Measurements from ENCODE around the gene ZC3HAV1L. TPM values are rescaled to one million over a fixed set of nuclear protein-coding genes. Genes with fewer than 3 reads are reported as not detected.

The ZC3HAV1L gene, protein sequence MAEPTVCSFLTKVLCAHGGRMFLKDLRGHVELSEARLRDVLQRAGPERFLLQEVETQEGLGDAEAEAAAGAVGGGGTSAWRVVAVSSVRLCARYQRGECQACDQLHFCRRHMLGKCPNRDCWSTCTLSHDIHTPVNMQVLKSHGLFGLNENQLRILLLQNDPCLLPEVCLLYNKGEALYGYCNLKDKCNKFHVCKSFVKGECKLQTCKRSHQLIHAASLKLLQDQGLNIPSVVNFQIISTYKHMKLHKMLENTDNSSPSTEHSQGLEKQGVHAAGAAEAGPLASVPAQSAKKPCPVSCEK
- total RNA-seq (2021; fragmentation: NEBNext Ultra II Directional; extraction: Animal tissue kit (Norgen Biotek cat#: 25700)), result 10 to 100 TPM in 4 of 6 experiments, 1 to 10 TPM in 2; 9.2 to 12.1 (median 10.3) TPM
- long read RNA-seq, partial matches to known transcripts, result 0 of 1 reads
- long read RNA-seq, other reads (novel, unspliced or antisense), result 1 of 1 reads

DNA sequence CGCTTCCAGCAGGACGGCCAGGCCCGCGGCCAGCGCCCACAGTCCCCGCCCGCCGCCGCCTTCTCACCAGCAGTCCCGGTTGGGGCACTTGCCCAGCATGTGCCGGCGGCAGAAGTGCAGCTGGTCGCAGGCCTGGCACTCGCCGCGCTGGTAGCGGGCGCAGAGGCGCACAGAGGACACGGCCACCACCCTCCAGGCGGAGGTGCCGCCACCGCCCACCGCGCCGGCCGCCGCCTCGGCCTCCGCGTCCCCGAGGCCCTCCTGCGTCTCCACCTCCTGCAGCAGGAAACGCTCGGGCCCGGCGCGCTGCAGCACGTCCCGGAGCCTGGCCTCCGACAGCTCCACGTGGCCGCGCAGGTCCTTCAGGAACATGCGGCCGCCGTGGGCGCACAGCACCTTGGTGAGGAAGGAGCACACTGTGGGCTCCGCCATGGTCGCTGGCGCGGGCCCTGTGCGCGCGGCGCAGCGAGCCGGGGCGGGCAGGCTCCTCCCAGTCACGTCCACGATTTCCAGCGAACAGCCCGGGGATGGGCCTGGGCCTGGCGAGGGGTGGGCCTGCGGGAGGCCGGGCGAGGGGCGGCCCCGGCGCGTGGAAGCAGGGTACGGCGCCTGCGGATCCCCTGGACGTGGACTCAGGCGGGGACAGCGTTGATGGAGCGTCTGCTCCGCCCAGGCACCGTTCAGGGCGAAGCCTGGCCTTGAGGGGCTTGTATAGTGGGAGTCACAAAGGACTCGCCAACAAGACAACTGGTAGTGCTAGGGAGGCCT is at the start of gene ZC3HAV1L:
Gene ZC3HAV1L, minus strand, starts transcription at position 457 of the 768 bp plus-strand sequence. Its CDS starts 25 bp downstream, at position 432.
- Mint-ChIP-seq H3K27ac (peak within 1 kb of the TSS; percentile 74), H3K36me3 (ENCODE audit: low read depth) (no peaks in the 10 kb centered on the region; the same call in 1 of the 2 replicates), H3K4me1 (ENCODE audit: low read depth) (peaks cover 20% of the 10 kb centered on the region), H3K9me3 (no peaks in the 10 kb centered on the region), H3K27me3 (ENCODE audit: insufficient read depth) (peaks cover 6% of the 10 kb centered on the region), H3K4me3 (peak within 1 kb of the TSS; percentile 89)
- TF ChIP-seq, protein P1, sequence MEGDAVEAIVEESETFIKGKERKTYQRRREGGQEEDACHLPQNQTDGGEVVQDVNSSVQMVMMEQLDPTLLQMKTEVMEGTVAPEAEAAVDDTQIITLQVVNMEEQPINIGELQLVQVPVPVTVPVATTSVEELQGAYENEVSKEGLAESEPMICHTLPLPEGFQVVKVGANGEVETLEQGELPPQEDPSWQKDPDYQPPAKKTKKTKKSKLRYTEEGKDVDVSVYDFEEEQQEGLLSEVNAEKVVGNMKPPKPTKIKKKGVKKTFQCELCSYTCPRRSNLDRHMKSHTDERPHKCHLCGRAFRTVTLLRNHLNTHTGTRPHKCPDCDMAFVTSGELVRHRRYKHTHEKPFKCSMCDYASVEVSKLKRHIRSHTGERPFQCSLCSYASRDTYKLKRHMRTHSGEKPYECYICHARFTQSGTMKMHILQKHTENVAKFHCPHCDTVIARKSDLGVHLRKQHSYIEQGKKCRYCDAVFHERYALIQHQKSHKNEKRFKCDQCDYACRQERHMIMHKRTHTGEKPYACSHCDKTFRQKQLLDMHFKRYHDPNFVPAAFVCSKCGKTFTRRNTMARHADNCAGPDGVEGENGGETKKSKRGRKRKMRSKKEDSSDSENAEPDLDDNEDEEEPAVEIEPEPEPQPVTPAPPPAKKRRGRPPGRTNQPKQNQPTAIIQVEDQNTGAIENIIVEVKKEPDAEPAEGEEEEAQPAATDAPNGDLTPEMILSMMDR (IDR thresholded peaks at IDR 0.05), result no peak; the same call in 1 of the 2 replicates
- DNase-seq, result peak; percentile 27

DNA sequence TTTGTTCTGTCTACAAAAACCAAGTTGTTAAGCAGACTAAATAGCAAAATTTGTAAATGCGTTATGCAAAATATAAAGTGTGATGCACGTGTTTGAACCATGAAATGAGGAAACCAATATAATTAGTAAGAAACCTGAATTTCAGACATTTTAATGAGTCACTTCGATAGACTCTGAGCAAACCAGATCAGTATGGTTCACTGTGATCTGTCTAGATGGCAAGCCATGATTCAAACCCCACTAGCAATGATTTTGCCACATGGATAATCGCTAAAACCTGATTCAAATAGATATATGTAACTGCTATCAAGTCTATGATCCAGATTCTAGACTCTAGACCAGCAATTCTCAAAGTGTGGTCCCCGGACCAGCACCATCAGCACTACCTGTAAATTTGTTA is 48.9 kb upstream of the ZC3HAV1L start:
- TF ChIP-seq, protein P1 (IDR thresholded peaks at IDR 0.05), result no peak
- H3K9me3 Mint-ChIP-seq, result no peaks in the 10 kb centered on the region
- no peak for DNase-seq
- H3K36me3 Mint-ChIP-seq (ENCODE audit: low read depth), result peaks cover 44% of the 10 kb centered on the region
- no peaks in the 10 kb centered on the region for H3K27me3 Mint-ChIP-seq (ENCODE audit: insufficient read depth)
- no peaks in the 10 kb centered on the region for H3K4me1 Mint-ChIP-seq (ENCODE audit: low read depth)
- H3K27ac Mint-ChIP-seq, result no peak overlapping the region
- no peak overlapping the region for H3K4me3 Mint-ChIP-seq

DNA sequence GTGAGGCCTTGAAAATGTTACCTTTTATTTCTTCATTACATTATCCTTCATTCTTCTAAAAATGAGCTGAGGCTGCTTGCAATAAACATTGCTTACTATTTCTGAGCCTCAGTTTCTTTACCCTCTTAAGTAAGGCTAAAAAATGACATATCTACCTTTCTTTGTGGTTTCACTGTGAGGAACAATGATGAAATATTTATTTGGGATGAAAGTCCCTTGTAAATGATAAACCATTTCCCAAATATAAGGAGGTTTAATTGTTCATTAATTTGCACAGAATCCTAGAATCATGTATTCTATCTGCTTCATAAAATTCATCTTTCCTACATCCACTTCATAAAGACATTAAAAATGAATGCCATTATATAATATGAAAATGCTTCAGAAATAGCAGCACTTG is 45.7 kb upstream of the ZC3HAV1L start:
- Mint-ChIP-seq H3K4me1 (ENCODE audit: low read depth) (peaks cover 15% of the 10 kb centered on the region), H3K36me3 (ENCODE audit: low read depth) (peaks cover 37% of the 10 kb centered on the region)

DNA sequence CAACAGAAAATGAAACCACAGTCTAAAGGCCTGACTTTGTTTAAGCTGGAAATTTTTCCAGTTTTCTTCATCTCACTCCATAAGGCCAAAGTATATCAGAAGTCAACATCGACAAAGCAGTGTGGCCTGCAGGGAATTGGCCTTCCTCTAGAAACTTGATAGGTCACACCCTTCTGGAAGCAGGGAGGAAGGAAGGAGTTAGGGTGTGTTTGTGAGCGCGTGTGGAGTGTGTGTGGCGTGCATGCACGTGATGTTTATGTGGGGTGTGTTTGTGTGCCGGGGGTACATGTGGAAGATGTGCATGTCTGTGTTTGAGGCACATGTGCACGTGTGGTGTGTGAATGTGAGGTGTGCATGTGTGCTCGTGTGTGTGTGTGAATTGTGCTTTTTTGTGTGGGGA is 45.1 kb upstream of the ZC3HAV1L start:
- peaks cover 32% of the 10 kb centered on the region for H3K36me3 Mint-ChIP-seq (ENCODE audit: low read depth)
- no peaks in the 10 kb centered on the region for H3K9me3 Mint-ChIP-seq
- H3K27me3 Mint-ChIP-seq (ENCODE audit: insufficient read depth), result no peaks in the 10 kb centered on the region
- no peak for DNase-seq
- H3K27ac Mint-ChIP-seq, result no peak overlapping the region
- TF ChIP-seq, protein P1 (IDR thresholded peaks at IDR 0.05), result no peak
- H3K4me3 Mint-ChIP-seq, result no peak overlapping the region
- H3K4me1 Mint-ChIP-seq (ENCODE audit: low read depth), result peaks cover 15% of the 10 kb centered on the region

More for the DNA sequence above, 45.7 kb upstream of the ZC3HAV1L start:
- TF ChIP-seq, protein P1 (IDR thresholded peaks at IDR 0.05), result no peak
- no peaks in the 10 kb centered on the region for H3K27me3 Mint-ChIP-seq (ENCODE audit: insufficient read depth)
- no peaks in the 10 kb centered on the region for H3K9me3 Mint-ChIP-seq
- no peak overlapping the region for H3K27ac Mint-ChIP-seq
- no peak overlapping the region for H3K4me3 Mint-ChIP-seq
- no peak for DNase-seq

DNA sequence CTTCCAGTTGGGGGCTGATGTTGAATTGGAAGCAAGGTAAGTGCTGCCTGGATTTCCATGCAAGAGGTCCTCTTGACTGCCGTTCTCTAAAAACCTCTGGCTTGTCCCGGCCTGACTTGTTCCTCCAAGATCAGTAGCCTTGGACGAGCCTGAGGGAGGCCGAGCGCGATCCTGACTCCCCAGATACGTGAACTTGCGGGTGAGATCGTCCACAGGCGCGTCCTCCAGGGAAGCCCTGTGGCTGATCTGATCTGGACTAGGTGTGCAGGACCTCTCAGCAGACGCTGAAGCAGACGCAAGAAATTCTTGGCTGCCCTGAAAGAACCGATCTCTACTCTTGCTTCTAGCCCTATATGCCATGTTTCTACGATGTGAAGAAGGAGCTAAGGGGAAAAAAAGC is 44.0 kb upstream of the ZC3HAV1L start:
- Mint-ChIP-seq H3K9me3 (no peaks in the 10 kb centered on the region), H3K27me3 (ENCODE audit: insufficient read depth) (no peaks in the 10 kb centered on the region), H3K4me1 (ENCODE audit: low read depth) (peaks cover 19% of the 10 kb centered on the region), H3K4me3 (no peak overlapping the region), H3K36me3 (ENCODE audit: low read depth) (peaks cover 31% of the 10 kb centered on the region), H3K27ac (no peak overlapping the region)
- TF ChIP-seq, protein P1 (IDR thresholded peaks at IDR 0.05), result no peak
- DNase-seq, result no peak
